GM12878 (cell line): ENCODE data around the gene ACE.

Experiments
- ESRRA ChIP-seq: IDR thresholded peaks from 2 replicates; pipeline ENCODE4 v1.6.1; 2012; ENCODE audit warnings: mild to moderate bottlenecking, low read length, improper control_type of control experiment
- MXI1 ChIP-seq: fragments of 150-350 bp; IDR thresholded peaks from 2 replicates; pipeline ENCODE4 v1.6.1; 2011; ENCODE audit warnings: low read depth, mild to moderate bottlenecking, inconsistent platforms, low read length, improper control_type of control experiment
- NR2C2 ChIP-seq: IDR thresholded peaks from 2 replicates; pipeline ENCODE4 v1.6.1; 2011; ENCODE audit warnings: borderline replicate concordance, low read depth; ENCODE audit not compliant: control insufficient read depth, insufficient read length
- NR2F1 ChIP-seq: fragments of 450-650 bp; conservative IDR thresholded peaks from 2 replicates; pipeline ENCODE4 v1.6.1; 2017; ENCODE audit warnings: mild to moderate bottlenecking
- POLR2A ChIP-seq: IDR thresholded peaks from 2 replicates; pipeline ENCODE4 v1.6.1; 2011; ENCODE audit warnings: low read depth, mild to moderate bottlenecking, low read length
- RAD21 ChIP-seq: IDR thresholded peaks from 2 replicates; pipeline ENCODE4 v1.6.1; 2011; ENCODE audit warnings: mild to moderate bottlenecking, low read depth, low read length, moderate library complexity; ENCODE audit not compliant: insufficient read depth
- TF ChIP-seq, protein P1 (sequence below), 3 experiments: IDR thresholded peaks in 2 of 3; conservative IDR thresholded peaks in 1 of 3; 2 replicates each; pipeline ENCODE4 v1.5.1; 2011; ENCODE audit warnings: low read depth in 3 of 3, low read length in 3 of 3, mild to moderate bottlenecking in 3 of 3, control low read depth in 2 of 3, moderate library complexity in 2 of 3, inconsistent platforms in 1 of 3, mixed read lengths in 1 of 3; ENCODE audit not compliant: control insufficient read depth in 2 of 3, insufficient read depth in 1 of 3; ENCODE audit errors: extremely low read depth in 1 of 3

DNA sequence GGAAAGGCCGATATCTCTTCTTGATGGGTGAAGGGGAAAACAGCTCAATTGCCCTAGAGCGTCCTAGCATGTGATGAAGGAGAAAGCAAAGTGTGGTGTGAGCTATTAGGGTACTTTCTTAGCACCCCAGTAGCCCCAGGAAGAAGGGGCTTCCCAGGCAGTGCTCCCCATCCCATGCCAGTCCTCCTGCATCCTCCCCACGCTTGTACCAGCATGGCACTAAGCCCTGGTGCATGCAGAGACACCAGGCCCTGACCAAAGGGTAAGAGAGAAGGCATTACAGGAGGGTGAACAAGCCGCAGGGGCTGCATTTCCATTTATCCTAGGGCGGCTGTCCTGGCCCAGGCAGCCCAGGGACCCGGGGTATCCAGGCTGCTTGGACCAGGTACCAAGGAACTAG lies 33.8 kb upstream of the ACE start:
- TF ChIP-seq, protein P1, sequence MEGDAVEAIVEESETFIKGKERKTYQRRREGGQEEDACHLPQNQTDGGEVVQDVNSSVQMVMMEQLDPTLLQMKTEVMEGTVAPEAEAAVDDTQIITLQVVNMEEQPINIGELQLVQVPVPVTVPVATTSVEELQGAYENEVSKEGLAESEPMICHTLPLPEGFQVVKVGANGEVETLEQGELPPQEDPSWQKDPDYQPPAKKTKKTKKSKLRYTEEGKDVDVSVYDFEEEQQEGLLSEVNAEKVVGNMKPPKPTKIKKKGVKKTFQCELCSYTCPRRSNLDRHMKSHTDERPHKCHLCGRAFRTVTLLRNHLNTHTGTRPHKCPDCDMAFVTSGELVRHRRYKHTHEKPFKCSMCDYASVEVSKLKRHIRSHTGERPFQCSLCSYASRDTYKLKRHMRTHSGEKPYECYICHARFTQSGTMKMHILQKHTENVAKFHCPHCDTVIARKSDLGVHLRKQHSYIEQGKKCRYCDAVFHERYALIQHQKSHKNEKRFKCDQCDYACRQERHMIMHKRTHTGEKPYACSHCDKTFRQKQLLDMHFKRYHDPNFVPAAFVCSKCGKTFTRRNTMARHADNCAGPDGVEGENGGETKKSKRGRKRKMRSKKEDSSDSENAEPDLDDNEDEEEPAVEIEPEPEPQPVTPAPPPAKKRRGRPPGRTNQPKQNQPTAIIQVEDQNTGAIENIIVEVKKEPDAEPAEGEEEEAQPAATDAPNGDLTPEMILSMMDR (IDR thresholded peaks at IDR 0.05 in 2 of 3, conservative IDR thresholded peaks at IDR 0.05 in 1 of 3; ENCODE audit: control insufficient read depth in 2 of 3, extremely low read depth in 1 of 3, insufficient read depth in 1 of 3, low read depth in 3 of 3, low read length in 3 of 3): no peak
- TF ChIP-seq NR2F1 (no peak), MXI1 (no peak), ESRRA (no peak), POLR2A (no peak), NR2C2 (no peak), RAD21 (no peak)
